GM12864 (cell line): Measurements from ENCODE around the gene INMT.

Experiments
- DNase-seq: peaks from one replicate; pipeline ENCODE4 v3.0.0-alpha.2; 2011; ENCODE audit warnings: low read depth
- H3K4me3 ChIP-seq: 2 replicates; pipeline ENCODE4 v1.5.1; 2011; ENCODE audit warnings: mild to moderate bottlenecking, low read depth, low read length, control low read depth
- CTCF ChIP-seq: IDR thresholded peaks from 2 replicates; pipeline ENCODE4 v1.5.1; 2011; ENCODE audit warnings: low read depth, mild to moderate bottlenecking, moderate library complexity, low read length, control low read depth, inconsistent platforms; ENCODE audit errors: missing control alignments

INMT gene

GRCh38 chr7:30727061-30727945 is 24.6 kb upstream of the INMT start:
- H3K4me3 ChIP-seq: no peak overlapping the region
- no peak for DNase-seq
- TF ChIP-seq CTCF: no peak

- H3K4me3 ChIP-seq: no peak overlapping the region
- no peak for DNase-seq
- TF ChIP-seq CTCF: no peak
Observed at GRCh38 chr7:30728591-30729100, 23.3 kb upstream of the INMT start.

GRCh38 chr7:30729642-30730041 is 22.3 kb upstream of the INMT start:
- H3K4me3 ChIP-seq: no peak overlapping the region
- no peak for DNase-seq
- TF ChIP-seq CTCF: no peak

GRCh38 chr7:30730097-30730496 is 21.8 kb upstream of the INMT start:
- DNase-seq: no peak
- no peak overlapping the region for H3K4me3 ChIP-seq
- TF ChIP-seq CTCF: no peak

- TF ChIP-seq CTCF: no peak
- no peak for DNase-seq
- H3K4me3 ChIP-seq: no peak overlapping the region
Observed at GRCh38 chr7:30730996-30731395, 20.9 kb upstream of the INMT start.

- no peak for DNase-seq
- H3K4me3 ChIP-seq: no peak overlapping the region
- TF ChIP-seq CTCF: no peak
Observed at GRCh38 chr7:30731581-30731980, 20.4 kb upstream of the INMT start.

- no peak for TF ChIP-seq CTCF
- DNase-seq: no peak
- no peak overlapping the region for H3K4me3 ChIP-seq
Observed at GRCh38 chr7:30732606-30733005, 19.3 kb upstream of the INMT start.
